Peyer's patch (tissue), 4 donors: ENCODE data around the gene BIVM. TPM values are rescaled to one million over a fixed set of nuclear protein-coding genes. Genes with fewer than 3 reads are reported as not detected.

Experiments
- DNase-seq, 3 donors: peaks; one replicate each; pipeline ENCODE4 v3.0.0-alpha.2; 2017 to 2019
- H3K27ac ChIP-seq, 4 donors: fragments of 200-600 bp; sonication (generic); one replicate each; pipeline ENCODE4 v1.5.1; 2016 to 2019
- H3K27me3 ChIP-seq, 2 donors: fragments of 200-600 bp; sonication (generic); one replicate each; pipeline ENCODE4 v1.5.1; 2019
- H3K36me3 ChIP-seq, 3 donors: fragments of 200-600 bp; sonication (generic); one replicate each; pipeline ENCODE4 v1.5.1; 2016 to 2019
- H3K4me1 ChIP-seq, 4 donors: fragments of 200-600 bp; sonication (generic); one replicate each; pipeline ENCODE4 v1.5.1; 2016 to 2019
- H3K4me3 ChIP-seq, 4 donors: fragments of 200-600 bp; sonication (generic); 1 replicate in 3 of 4; 2 replicates in 1 of 4; pipeline ENCODE4 v1.5.1; 2016 to 2019; ENCODE audit warnings: mild to moderate bottlenecking in 1 of 4
- H3K9me3 ChIP-seq, 4 donors: fragments of 200-600 bp; sonication (generic); one replicate each; pipeline ENCODE4 v1.5.1; 2016 to 2019; ENCODE audit warnings: mild to moderate bottlenecking in 1 of 4
- POLR2A ChIP-seq, 2 donors: fragments of 450-650 bp; IDR thresholded peaks; one replicate each; pipeline ENCODE4 v1.5.1; 2017; ENCODE audit warnings: antibody characterized with exemption in 2 of 2, mild to moderate bottlenecking in 2 of 2, moderate library complexity in 2 of 2
- total RNA-seq, 4 donors: library from RNA; depleted of rRNA; stranded (reverse); fragments of >200 nt; gene quantifications; one replicate each; pipeline ENCODE4 v1.1.0, GENCODE V29; 2016
- TF ChIP-seq, protein P1 (sequence below), 6 experiments: fragments of 450-650 bp in 4 of 6; fragments of 200-600 bp in 2 of 6; sonication (generic) in 1 of 6; IDR thresholded peaks; one replicate each; pipeline ENCODE4 v1.5.1; 2017 to 2019; ENCODE audit warnings: antibody characterized with exemption in 6 of 6, mild to moderate bottlenecking in 3 of 6, moderate library complexity in 1 of 6

Gene BIVM
- total RNA-seq, 4 donors from 2014 or later = 14.6 to 24.9 (median 18.0) TPM

DNA sequence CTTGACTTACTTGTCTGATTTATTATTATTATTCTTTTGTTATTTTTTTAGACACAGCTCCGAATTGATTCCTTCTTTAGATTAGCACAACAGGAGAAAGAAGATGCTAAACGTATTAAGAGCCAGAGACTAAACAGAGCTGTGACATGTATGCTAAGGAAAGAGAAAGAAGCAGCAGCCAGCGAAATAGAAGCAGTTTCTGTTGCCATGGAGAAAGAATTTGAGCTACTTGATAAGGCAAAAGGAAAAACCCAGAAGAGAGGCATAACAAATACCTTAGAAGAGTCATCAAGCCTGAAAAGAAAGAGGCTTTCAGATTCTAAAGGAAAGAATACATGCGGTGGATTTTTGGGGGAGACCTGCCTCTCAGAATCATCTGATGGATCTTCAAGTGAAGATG is 76.3 kb downstream of the BIVM start:
- H3K27me3 ChIP-seq = no peaks in the 10 kb centered on the region
- no peak overlapping the region for H3K4me3 ChIP-seq
- no peak for DNase-seq
- H3K36me3 ChIP-seq = peaks cover 0 to 60% (median 0%) of the 10 kb centered on the region in 3 donors
- peaks cover 0 to 10% (median 0%) of the 10 kb centered on the region in 4 donors for H3K4me1 ChIP-seq
- TF ChIP-seq, protein P1, sequence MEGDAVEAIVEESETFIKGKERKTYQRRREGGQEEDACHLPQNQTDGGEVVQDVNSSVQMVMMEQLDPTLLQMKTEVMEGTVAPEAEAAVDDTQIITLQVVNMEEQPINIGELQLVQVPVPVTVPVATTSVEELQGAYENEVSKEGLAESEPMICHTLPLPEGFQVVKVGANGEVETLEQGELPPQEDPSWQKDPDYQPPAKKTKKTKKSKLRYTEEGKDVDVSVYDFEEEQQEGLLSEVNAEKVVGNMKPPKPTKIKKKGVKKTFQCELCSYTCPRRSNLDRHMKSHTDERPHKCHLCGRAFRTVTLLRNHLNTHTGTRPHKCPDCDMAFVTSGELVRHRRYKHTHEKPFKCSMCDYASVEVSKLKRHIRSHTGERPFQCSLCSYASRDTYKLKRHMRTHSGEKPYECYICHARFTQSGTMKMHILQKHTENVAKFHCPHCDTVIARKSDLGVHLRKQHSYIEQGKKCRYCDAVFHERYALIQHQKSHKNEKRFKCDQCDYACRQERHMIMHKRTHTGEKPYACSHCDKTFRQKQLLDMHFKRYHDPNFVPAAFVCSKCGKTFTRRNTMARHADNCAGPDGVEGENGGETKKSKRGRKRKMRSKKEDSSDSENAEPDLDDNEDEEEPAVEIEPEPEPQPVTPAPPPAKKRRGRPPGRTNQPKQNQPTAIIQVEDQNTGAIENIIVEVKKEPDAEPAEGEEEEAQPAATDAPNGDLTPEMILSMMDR (IDR thresholded peaks at IDR 0.05) = no peak
- TF ChIP-seq POLR2A (IDR thresholded peaks at IDR 0.05) = no peak
- no peaks in the 10 kb centered on the region for H3K9me3 ChIP-seq
- no peak overlapping the region for H3K27ac ChIP-seq

DNA sequence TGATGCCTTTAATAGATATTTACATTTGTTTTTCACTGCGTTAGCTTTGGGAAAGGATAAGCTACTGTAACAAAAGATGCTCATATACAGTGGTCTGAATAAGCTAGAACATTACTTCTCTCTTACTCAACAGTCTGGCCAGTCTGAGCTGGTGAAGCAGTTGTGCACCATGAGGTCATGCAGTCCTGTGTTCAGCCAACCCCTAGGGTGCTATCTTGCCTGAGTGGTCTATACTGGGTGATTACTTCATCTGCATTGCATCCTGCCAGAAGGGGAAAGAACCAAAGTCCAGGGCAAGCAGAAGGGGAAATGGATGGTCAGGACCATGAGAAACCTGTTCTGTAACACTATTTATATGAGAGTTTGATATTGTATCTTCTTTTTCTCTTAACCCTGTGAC is 78.4 kb downstream of the BIVM start:
- peaks cover 0 to 55% (median 0%) of the 10 kb centered on the region in 3 donors for H3K36me3 ChIP-seq
- TF ChIP-seq POLR2A (IDR thresholded peaks at IDR 0.05) = no peak
- TF ChIP-seq, protein P1 (IDR thresholded peaks at IDR 0.05) = no peak
- no peak for DNase-seq
- H3K4me3 ChIP-seq = no peak overlapping the region
- H3K9me3 ChIP-seq = no peaks in the 10 kb centered on the region
- no peaks in the 10 kb centered on the region for H3K4me1 ChIP-seq
- no peak overlapping the region for H3K27ac ChIP-seq
- H3K27me3 ChIP-seq = no peaks in the 10 kb centered on the region

GRCh38 chr13:102878481-102878880 is 79.6 kb downstream of the BIVM start:
- Histone ChIP-seq H3K4me3 (no peak overlapping the region), H3K27me3 (no peaks in the 10 kb centered on the region), H3K27ac (no peak overlapping the region), H3K9me3 (no peaks in the 10 kb centered on the region), H3K4me1 (no peaks in the 10 kb centered on the region), H3K36me3 (peaks cover 0 to 51% (median 0%) of the 10 kb centered on the region in 3 donors)
- TF ChIP-seq, protein P1 (IDR thresholded peaks at IDR 0.05) = no peak
- TF ChIP-seq POLR2A (IDR thresholded peaks at IDR 0.05) = no peak
- DNase-seq = no peak

GRCh38 chr13:102879793-102880499 is 81.0 kb downstream of the BIVM start:
- TF ChIP-seq, protein P1 (IDR thresholded peaks at IDR 0.05) = no peak
- no peak for TF ChIP-seq POLR2A (IDR thresholded peaks at IDR 0.05)
- Histone ChIP-seq H3K27me3 (no peaks in the 10 kb centered on the region), H3K27ac (no peak overlapping the region), H3K4me3 (no peak overlapping the region), H3K36me3 (peaks cover 0 to 36% (median 0%) of the 10 kb centered on the region in 3 donors), H3K9me3 (no peaks in the 10 kb centered on the region), H3K4me1 (no peaks in the 10 kb centered on the region)
- DNase-seq = no peak

DNA sequence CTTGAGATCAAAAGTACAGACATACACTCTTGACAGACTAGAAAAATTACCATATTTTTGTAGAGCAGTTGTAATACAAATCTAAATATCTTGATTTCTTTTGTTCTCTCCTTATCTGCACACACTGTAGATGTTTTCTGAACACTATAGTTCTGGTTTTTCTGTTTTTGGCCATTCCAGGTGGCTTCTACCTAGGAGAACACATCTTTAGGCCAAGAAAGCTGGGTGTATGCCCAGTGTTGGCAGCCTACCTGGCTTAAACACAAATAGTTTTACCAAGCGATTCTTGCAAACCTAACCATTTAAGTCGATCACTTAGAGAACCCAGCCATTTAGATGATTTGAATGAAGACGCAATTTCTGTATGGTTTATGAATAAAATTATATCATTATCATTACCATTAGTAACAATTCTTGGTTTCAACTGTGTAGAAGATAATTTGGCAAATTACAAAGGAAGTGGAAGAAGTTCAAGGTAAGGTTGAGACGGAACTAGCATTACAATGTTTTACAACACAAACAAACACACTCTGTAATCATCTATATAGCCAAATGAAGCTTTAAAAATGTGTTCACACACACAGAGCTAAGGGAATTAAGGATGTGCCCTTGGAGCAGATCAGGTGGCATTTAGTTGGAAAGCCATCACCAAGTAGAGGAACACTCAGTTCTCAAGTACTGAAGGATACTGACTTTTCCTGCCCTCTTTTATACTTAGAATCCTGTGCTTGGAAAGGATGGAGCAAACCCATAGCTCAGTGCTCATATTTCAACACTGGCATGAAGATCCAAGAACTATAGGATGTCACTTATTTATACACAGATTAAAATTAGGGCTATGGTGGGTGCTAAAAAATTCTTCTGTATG is 83.1 kb downstream of the BIVM start:
- DNase-seq = no peak

More for the DNA sequence above, 83.1 kb downstream of the BIVM start:
- Histone ChIP-seq H3K4me1 (no peaks in the 10 kb centered on the region), H3K9me3 (no peaks in the 10 kb centered on the region), H3K27me3 (no peaks in the 10 kb centered on the region), H3K27ac (no peak overlapping the region), H3K4me3 (no peak overlapping the region), H3K36me3 (peaks cover 0 to 15% (median 0%) of the 10 kb centered on the region in 3 donors)
- TF ChIP-seq POLR2A (IDR thresholded peaks at IDR 0.05) = no peak
- TF ChIP-seq, protein P1 (IDR thresholded peaks at IDR 0.05) = no peak

Other genes with a start within 250 kb of the BIVM start
- gene TPP2, start 202.1 kb upstream of the BIVM start, total RNA-seq = 10 to 100 TPM; 20.0 to 52.0 (median 28.6) TPM
- not detected for gene METTL21C, start 104.1 kb upstream of the BIVM start, total RNA-seq
- 10 to 100 TPM in 1 of 4 donors, 1 to 10 TPM in 2, not detected in 1; 2.4 to 11.0 (median 4.8) TPM for gene TEX30, start 25.3 kb upstream of the BIVM start, total RNA-seq
- gene POGLUT2, start 143 bp upstream of the BIVM start, total RNA-seq = 1 to 10 TPM in 2 of 4 donors, under 1 TPM in 1, not detected in 1; 0.70 to 2.4 (median 1.5) TPM
- 100 to 1,000 TPM in 3 of 4 donors, 10 to 100 TPM in 1; 91.8 to 231 (median 113) TPM for gene ERCC5, start 46.9 kb downstream of the BIVM start, total RNA-seq